Myocyte (in vitro differentiated cells): ENCODE measurements around the gene TRMU. TPM values are rescaled to one million over a fixed set of nuclear protein-coding genes. Genes with fewer than 3 reads are reported as not detected.
A peak's percentile ranks its signal among the peaks of the same experiment; 100 is the strongest.

Source experiments
- DNase-seq: peaks from one replicate; pipeline ENCODE4 v3.0.0-alpha.2; 2012; ENCODE audit warnings: low read depth
- polyA plus RNA-seq: library from polyadenylated mRNA; unstranded; fragments of >200 nt; gene quantifications from one replicate; pipeline ENCODE4 v1.2.1, GENCODE V29; 2012; ENCODE audit warnings: missing spikeins
- total RNA-seq: library from RNA; depleted of rRNA; stranded (reverse); fragments of >200 nt; gene quantifications from 2 replicates; pipeline ENCODE4 v1.2.3, GENCODE V29; 2014

The TRMU gene, protein sequence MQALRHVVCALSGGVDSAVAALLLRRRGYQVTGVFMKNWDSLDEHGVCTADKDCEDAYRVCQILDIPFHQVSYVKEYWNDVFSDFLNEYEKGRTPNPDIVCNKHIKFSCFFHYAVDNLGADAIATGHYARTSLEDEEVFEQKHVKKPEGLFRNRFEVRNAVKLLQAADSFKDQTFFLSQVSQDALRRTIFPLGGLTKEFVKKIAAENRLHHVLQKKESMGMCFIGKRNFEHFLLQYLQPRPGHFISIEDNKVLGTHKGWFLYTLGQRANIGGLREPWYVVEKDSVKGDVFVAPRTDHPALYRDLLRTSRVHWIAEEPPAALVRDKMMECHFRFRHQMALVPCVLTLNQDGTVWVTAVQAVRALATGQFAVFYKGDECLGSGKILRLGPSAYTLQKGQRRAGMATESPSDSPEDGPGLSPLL
- 34.9 and 40.2 TPM in 2 replicates for total RNA-seq
- 27.2 TPM for polyA plus RNA-seq

DNA sequence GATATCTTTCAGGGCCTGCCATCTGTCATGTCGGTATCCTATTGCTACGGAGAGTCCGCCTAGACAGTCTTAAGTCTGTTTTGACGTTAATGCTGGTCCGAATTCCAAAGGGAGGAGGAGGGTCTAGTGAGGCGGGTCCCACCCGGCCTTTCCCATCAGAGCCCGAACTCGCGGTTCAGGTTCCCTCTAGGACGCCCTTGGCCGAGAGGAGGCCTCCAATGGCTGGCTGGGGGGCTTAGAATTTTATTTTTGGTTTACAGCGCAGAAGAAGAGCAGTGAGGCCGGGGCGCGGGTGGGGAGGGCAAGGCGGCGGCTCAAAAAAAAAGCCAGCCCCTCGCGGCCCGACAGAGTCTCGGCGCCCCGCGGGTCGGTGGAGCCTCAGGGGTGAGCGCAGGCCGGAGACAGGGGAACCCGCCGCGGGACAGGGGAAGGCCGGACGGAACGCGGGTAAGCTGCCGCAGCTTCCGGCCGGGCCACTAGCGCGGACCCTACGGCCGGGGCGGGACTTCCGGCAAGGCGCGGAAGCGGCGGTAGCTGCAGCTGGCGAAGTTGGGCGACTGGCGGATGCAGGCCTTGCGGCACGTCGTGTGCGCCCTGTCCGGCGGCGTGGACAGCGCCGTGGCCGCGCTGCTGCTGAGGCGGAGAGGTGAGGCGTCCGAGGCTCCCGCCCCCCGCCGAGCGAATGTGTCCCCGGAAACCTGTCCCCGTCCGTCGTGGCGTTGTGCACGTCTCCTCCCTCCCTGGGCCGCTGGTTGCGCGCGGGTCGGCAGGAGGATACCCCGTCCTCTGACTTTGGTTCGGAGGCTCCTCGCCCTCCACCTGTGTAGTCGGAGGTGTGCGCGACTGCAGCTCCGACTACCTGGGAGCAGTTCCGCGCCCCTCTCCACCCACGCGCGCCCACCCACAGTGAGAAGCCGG lies at the start of gene TRMU:
Gene TRMU, plus strand, starts transcription at position 514 of the 918 bp plus-strand sequence. Its CDS starts 51 bp downstream, at position 565.
- DNase-seq, result peak; percentile 90

DNA sequence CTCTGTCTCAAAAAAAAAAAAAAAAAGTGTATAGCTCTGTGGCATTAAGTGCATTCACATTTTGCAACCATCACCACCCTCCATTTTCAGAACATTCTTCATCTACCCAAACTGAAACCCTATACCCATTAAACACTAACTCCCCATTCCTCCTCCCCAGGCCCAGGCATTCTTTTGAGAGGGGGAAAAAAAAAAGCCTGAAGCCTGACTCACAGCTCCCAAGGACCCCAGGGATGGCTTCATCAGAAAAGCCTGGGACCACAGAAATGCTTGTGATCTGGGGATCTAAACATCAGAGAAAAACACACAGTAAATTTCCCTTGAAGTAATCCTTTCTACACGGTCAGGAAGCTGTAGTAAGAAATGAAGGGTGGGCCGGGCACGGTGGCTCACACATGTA lies 49.5 kb upstream of the TRMU start:
- DNase-seq, result peak; percentile 30

GRCh38 chr22:46286941-46287872 lies 48.3 kb upstream of the TRMU start:
- DNase-seq, result no peak

GRCh38 chr22:46287873-46288751 lies 47.4 kb upstream of the TRMU start:
- no peak for DNase-seq

- no peak for DNase-seq
These were observed 46.7 kb upstream of the TRMU start for GRCh38 chr22:46288846-46289243.

GRCh38 chr22:46289244-46289891 lies 46.1 kb upstream of the TRMU start:
- DNase-seq, result no peak

DNA sequence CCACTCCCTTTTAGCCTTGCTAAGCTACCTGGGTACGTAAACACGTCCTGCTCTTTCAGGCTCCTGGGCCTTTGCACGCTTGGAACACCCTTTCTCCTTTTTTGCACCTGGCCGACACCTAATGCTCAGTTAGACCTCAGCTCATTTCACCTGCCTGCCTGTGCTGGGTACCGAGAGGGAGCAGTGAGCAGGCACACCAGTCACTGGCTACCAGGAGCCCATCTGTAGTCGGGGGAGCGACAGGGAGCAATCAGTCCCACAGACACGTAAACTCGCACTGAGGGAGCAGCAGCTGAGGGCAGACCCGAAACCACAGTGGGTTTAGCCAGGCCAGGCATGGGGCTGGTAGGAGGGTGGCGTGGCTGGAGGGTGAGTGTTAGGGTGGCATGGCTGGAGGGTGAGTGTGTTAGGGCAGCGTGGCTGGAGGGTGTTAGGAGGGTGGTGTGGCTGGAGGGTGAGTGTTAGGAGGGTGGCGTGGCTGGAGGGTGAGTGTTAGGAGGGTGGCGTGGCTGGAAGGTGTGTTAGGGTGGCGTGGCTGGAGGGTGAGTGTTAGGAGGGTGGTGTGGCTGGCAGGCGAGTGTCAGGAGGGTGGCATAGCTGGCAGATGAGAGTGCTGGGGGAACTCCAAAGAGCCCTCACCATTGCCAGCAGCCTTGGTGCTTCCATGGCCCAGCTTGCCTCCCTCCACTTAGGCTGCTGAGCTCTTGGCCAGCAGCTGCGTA lies 45.2 kb upstream of the TRMU start:
- DNase-seq, result peak; percentile 81

GRCh38 chr22:46290843-46291785 lies 44.4 kb upstream of the TRMU start:
- DNase-seq, result no peak

- no peak for DNase-seq
These were observed 43.3 kb upstream of the TRMU start for GRCh38 chr22:46292173-46292572.

- no peak for DNase-seq
These were observed 42.8 kb upstream of the TRMU start for GRCh38 chr22:46292732-46293131.

DNA sequence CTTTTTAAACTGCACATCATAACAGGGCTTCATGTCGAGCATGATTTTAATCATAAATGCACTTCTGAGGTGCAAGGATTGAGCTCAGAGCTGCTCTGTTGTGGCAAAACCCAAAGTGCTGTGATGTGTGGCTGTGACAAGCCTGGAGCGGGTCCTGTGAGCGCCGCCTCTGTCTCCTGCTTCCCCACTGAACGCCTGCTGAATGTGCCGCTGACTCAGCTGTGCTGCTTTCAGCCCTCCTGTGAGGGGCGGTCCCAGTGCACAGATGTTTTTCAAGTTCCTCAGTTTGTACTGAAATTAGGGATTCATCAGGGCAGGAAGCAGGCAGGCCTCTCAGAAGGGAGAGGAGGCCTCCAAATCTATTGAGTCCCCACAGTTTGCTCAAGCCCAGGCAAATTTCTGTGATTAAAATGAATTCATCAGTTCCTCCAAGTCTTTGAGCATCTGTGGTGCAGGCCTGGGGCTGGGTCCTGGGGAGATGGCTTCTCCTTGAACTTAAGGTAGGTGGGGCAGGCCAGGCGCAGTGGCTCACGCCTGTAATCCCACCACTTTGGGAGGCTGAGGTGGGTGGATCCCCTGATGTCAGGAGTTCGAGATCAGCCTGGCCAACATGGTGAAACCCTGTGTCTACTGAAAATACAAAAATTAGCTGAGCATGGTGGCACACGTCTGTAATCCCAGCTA lies 41.8 kb upstream of the TRMU start:
- no peak for DNase-seq

DNA sequence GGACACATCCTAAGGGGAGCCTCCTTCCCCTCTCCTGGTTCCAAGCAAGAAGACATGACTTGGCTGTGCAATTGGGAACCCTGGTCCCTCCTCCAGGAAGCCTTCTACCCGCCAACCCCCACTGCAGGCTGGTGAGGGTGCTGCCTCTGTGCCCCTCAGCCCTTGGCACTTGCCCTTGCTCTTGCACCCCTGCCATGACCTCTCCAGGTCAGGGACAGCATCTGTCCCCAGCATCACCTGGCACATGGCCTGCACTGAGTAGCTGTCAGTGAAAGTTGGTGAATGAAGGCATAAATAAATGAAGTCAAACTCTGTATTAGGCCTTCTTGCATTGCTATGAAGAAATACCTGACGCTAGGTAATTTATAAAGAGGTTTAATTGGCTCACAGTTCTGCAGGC lies 40.7 kb upstream of the TRMU start:
- no peak for DNase-seq

DNA sequence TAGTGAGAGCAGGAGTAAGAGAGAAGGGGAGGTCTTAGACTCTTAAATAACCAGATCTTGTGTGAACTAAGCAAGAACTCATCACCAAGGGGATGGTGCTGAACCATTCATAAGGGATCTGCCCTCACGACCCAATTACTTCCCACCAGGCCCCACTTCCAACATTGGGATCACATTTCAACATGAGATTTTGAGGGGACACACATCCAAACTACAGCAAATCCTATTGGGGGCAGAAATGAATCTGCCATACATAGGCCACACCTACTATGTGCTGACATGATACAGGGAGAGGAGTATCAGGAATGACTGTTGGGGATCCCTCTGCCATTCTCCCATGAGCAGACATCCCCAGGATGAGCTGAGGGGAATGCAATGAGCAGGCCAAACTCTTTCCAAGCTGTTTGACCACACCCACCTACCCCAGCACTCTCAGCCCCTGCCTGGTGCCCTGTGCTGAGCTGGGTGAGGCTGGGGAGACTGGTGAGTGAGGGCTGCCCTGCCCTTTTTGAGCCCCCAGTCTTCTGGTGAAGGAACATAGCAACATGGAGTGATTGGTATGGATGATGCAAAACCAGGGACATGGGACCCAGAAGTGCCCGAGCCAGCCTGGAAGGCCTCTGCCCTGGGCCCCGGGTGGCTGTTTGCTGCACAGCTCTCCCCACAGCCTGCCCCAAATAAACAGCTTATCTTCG lies 40.1 kb upstream of the TRMU start:
- DNase-seq, result no peak

- DNase-seq, result peak; percentile 98
These were observed 39.0 kb upstream of the TRMU start, which contains the start of gene GTSE1 for GRCh38 chr22:46296257-46297150. TSS of gene GTSE1 (plus strand) at chr22:46296870. CDS start at chr22:46297401, 531 bp downstream.

- DNase-seq, result peak; percentile 27
These were observed 38.2 kb upstream of the TRMU start for GRCh38 chr22:46297151-46297812.
